Measurements from ENCODE around the gene IGFL4. TPM values are rescaled to one million over a fixed set of nuclear protein-coding genes. Genes with fewer than 3 reads are reported as not detected.
A peak's percentile ranks its signal among the peaks of the same experiment; 100 is the strongest.

Gene IGFL4
- polyA plus RNA-seq, 1 experiment = not detected

- DNase-seq (ENCODE audit: low read depth, low spot score) = no peak
- Histone ChIP-seq H3K9me3 (ENCODE audit: control insufficient read depth, insufficient read depth, low read length) (no peaks in the 10 kb centered on the region), H3K27ac (ENCODE audit: low read depth, low read length) (no peak overlapping the region), H3K27me3 (ENCODE audit: control insufficient read depth, insufficient read depth, low read length) (peaks cover 6% of the 10 kb centered on the region), H3K4me3 (ENCODE audit: low read depth, low read length) (no peak overlapping the region)
- TF ChIP-seq CTCF (IDR thresholded peaks at IDR 0.05; ENCODE audit: low read depth, low read length) = peak; percentile 82
- ChIA-PET POLR2A (interaction anchor here (0.6 kb wide), 2 partner anchors 146 to 831 kb away, joined by 3 to 6 read pairs; no protein-coding TSS in a partner anchor), CTCF (interaction anchor here (0.7 to 2.1 kb wide), 8 partner anchors 8 to 358 kb away, joined by 3 to 11 read pairs (median 4); partner anchors contain the start of gene CCDC61)
Observed at GRCh38 chr19:46009530-46010510, 31.0 kb downstream of the IGFL4 start.

- no peak for DNase-seq (ENCODE audit: low read depth, low spot score)
- TF ChIP-seq CTCF (IDR thresholded peaks at IDR 0.05; ENCODE audit: low read depth, low read length) = no peak
- Histone ChIP-seq H3K4me3 (ENCODE audit: low read depth, low read length) (no peak overlapping the region), H3K27ac (ENCODE audit: low read depth, low read length) (no peak overlapping the region), H3K27me3 (ENCODE audit: control insufficient read depth, insufficient read depth, low read length) (no peaks in the 10 kb centered on the region), H3K9me3 (ENCODE audit: control insufficient read depth, insufficient read depth, low read length) (no peaks in the 10 kb centered on the region)
- POLR2A ChIA-PET = interaction anchor here (0.7 kb wide), 1 partner anchor 11 kb away, joined by 4 read pairs; the partner anchor contains the start of gene CCDC61
- CTCF ChIA-PET = interaction anchor here (0.7 to 1.0 kb wide), 2 partner anchors 21 to 22 kb away, joined by 3 to 4 read pairs; no protein-coding TSS in a partner anchor
Observed at GRCh38 chr19:46006411-46006810, 34.4 kb downstream of the IGFL4 start.

- Histone ChIP-seq H3K27me3 (ENCODE audit: control insufficient read depth, insufficient read depth, low read length) (no peaks in the 10 kb centered on the region), H3K4me3 (ENCODE audit: low read depth, low read length) (no peak overlapping the region), H3K9me3 (ENCODE audit: control insufficient read depth, insufficient read depth, low read length) (no peaks in the 10 kb centered on the region), H3K27ac (ENCODE audit: low read depth, low read length) (no peak overlapping the region)
- CTCF ChIA-PET = interaction anchor here (0.7 to 1.4 kb wide), 3 partner anchors 8 to 85 kb away, joined by 3 to 6 read pairs (median 4); no protein-coding TSS in a partner anchor
- no peak for DNase-seq (ENCODE audit: low read depth, low spot score)
- TF ChIP-seq CTCF (IDR thresholded peaks at IDR 0.05; ENCODE audit: low read depth, low read length) = no peak
- POLR2A ChIA-PET = no interaction called here
Observed at GRCh38 chr19:46002678-46003275, 38.0 kb downstream of the IGFL4 start.

GRCh38 chr19:46000491-46001246 is 40.1 kb downstream of the IGFL4 start:
- Histone ChIP-seq H3K27ac (ENCODE audit: low read depth, low read length) (no peak overlapping the region), H3K4me3 (ENCODE audit: low read depth, low read length) (peak overlapping the region; percentile 31), H3K9me3 (ENCODE audit: control insufficient read depth, insufficient read depth, low read length) (no peaks in the 10 kb centered on the region), H3K27me3 (ENCODE audit: control insufficient read depth, insufficient read depth, low read length) (no peaks in the 10 kb centered on the region)
- ChIA-PET CTCF (no interaction called here), POLR2A (no interaction called here)
- TF ChIP-seq CTCF (IDR thresholded peaks at IDR 0.05; ENCODE audit: low read depth, low read length) = no peak
- DNase-seq (ENCODE audit: low read depth, low spot score) = no peak

All from AG04450 (cell line).